Adrenal gland (tissue), 5 donors: Measurements from ENCODE around the gene TULP1.

Source experiments
- POLR2A ChIP-seq, 2 donors: fragments of 450-650 bp; IDR thresholded peaks; one replicate each; pipeline ENCODE4 v1.6.1; 2017; ENCODE audit warnings: antibody characterized with exemption in 2 of 2, mild to moderate bottlenecking in 2 of 2, moderate library complexity in 1 of 2
- TF ChIP-seq, protein P1 (sequence below), 6 experiments: fragments of 450-650 bp in 4 of 6; fragments of 200-600 bp in 2 of 6; sonication (generic) in 1 of 6; IDR thresholded peaks; 1 replicate in 5 of 6; 2 replicates in 1 of 6; pipeline versions ENCODE4 v1.5.1 to v1.8.0; 2016 to 2021; ENCODE audit warnings: antibody characterized with exemption in 6 of 6, mild to moderate bottlenecking in 2 of 6, moderate library complexity in 1 of 6
- donor health status: DM: no; HTN: no; CAD: no.

DNA sequence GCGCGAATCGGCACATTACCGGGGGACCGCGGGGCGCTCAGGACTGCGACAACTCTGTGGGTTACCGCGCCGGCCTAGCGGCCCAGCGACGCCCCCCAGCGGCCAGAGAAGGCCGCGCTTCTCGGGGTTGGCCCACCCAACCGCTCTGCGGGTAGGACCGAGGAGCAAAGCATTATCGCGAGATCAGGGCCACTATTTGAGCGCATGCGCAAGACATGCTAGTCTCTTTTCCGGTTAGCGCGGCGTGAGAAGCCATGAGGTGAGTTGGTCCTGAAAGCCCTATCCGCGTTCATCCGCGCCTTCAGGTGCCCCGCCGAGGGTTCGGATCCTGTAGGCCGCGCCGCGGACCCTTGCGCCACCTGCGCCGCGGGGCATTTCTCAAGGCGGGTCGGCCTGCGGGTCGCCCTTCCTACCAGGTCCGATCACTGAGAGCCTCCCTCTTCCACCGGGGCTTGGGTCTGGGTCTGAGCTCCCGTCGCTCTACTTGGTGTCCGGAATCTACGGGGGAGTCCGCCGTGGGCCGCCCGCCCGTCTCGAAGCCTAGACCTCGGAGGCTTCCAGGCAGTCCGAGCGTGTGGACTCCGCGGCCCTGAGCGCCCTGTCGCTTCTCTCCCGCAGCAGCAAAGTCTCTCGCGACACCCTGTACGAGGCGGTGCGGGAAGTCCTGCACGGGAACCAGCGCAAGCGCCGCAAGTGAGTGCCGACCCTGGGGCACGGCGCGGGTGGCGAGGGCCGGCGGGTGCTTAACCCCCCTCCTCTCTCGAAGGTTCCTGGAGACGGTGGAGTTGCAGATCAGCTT, 44.3 kb downstream of the TULP1 start, which contains the start of gene RPL10A:
- TF ChIP-seq, protein P1, sequence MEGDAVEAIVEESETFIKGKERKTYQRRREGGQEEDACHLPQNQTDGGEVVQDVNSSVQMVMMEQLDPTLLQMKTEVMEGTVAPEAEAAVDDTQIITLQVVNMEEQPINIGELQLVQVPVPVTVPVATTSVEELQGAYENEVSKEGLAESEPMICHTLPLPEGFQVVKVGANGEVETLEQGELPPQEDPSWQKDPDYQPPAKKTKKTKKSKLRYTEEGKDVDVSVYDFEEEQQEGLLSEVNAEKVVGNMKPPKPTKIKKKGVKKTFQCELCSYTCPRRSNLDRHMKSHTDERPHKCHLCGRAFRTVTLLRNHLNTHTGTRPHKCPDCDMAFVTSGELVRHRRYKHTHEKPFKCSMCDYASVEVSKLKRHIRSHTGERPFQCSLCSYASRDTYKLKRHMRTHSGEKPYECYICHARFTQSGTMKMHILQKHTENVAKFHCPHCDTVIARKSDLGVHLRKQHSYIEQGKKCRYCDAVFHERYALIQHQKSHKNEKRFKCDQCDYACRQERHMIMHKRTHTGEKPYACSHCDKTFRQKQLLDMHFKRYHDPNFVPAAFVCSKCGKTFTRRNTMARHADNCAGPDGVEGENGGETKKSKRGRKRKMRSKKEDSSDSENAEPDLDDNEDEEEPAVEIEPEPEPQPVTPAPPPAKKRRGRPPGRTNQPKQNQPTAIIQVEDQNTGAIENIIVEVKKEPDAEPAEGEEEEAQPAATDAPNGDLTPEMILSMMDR (IDR thresholded peaks at IDR 0.05): peak; percentile 83 to 97 (median 88)
- peak; percentile 82 to 89 for TF ChIP-seq POLR2A (IDR thresholded peaks at IDR 0.05)
